Hematopoietic multipotent progenitor cell treated with erythropoietin and hydrocortisone succinate and interleukin-3 and kit ligand, for 6 days (in vitro differentiated cells): ENCODE data around the gene ATAT1.

Experiments used
- DNase-seq: peaks from one replicate; pipeline ENCODE4 v3.0.0-alpha.2; 2015

Gene ATAT1

DNA sequence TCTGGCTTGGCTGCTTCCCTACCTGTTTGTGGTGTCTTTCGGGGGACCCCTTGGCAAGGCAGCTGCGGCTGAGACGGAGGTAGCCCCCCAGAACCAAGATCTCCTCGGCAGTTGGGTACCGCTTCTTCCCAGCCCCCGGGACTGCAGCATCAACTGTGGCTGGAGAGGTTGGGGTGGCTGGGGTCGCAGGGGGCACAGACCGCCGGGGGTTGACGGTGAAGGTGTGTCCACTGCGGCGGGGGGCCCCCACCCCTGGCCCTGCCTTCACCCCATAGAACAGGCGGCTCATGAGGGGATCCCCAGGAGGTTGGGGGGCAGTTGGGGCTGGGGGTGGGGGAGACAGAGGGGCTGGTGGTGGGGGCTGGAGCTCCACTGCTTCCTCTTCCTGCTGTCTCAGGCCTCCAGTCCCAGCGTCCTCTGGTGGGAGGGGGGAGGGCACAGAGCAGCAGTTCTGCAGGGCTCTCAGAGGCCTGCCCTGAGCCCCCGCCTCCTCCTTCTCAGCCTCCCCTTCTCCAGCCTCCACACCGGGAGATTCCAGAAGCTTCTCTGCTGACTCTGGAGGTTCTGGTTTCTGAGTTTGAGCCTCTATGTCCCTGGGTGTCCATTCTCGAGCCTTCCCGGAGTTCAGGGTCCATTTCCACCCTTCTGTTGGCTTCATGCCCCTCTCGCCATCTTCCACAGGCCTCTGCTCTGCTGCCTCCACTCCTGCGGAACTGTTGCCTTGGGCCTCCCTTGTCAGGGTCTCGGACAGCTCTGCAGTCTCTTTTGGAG lies 57.9 kb downstream of the ATAT1 start:
- DNase-seq: peak; percentile 71

DNA sequence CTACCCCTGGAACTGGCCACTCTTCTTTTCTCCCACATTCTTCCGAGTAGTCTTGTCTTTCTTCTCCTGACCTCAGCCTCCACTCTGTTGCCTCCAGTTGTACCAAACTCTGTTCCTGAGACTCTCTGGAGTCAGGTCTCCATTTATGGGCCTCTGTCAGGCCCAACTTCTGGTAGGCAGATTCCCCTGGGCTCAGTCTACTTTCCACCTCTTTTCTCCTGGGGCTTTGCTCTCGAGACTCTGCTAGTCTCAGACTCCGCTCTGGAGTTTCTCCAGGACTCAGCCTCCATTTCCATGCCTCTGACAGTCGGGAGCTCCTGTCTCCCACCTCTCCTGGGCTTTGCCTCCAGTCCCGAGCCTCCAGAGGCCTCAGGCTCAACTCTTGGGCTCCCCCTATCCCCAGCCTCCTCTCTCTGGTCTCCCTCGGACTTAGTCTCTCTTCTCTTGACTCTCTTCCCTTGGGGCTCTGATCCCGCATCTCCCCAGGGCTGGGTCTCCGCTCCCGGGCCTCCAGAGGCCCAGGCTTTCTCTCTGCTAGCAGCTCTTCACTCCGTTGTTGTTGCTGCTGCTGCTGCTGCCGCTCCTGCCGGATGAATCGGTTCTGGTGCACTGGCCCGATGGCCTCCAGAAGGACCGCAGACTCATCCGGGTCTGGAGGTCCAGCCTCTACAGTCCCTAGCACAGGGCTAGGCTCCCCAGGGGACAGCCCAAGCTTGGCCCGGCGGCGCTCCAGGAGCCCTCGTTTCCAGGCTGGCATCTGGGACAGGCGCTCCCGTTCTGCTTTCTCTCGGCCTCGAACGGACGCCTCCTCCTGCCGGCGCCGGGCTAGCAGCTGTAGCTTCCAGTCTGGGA lies 58.7 kb downstream of the ATAT1 start:
- DNase-seq: peak; percentile 64

DNA sequence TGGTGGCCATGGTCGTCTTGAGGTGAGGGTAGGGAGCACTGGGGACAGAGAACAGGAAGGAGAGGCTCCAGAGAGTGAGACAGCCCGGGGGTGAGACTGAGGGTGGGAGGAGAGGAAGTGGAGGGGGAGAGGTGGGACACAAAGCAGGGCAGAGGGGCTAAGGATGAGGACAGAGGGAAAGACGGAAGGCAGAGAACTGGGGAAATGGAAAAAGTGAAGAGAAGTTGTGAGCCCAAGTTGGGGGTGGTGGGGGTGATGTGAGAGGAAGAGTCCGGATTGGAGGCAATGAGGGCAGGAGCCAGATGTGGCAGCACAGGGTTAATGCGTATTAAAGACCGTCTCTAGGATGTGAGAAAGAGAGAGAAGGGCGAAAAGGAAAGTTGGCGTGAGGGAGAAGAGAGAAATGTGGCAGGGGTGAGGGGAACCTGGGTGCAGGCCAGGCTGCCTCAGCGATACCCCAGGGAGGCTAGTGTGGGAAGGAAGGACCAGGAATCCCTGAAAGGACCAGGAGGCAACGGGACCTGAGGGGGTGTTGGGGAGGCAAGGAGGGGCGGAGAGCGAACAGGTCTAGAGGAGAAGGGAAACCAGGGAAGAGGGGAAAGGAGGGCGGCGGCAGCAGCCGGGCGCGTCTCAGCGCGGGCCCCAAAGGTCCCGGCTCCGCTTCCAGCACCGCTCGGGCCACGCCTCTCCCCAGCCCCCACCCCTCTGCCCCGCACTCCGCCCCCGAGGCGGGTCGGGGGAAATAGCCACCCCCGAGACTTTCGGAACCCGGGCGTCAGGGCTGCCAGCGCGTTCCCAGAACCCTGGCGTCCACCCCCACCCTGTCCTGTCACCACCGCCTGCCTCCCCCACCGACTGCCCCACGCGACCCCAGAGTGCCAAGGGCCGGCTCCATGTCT lies 59.6 kb downstream of the ATAT1 start, which contains the start of gene PPP1R18:
Gene PPP1R18, minus strand, starts transcription at position 637 of the 899 bp plus-strand sequence. Its CDS starts 627 bp downstream, at position 10.
- DNase-seq: peak; percentile 54

DNA sequence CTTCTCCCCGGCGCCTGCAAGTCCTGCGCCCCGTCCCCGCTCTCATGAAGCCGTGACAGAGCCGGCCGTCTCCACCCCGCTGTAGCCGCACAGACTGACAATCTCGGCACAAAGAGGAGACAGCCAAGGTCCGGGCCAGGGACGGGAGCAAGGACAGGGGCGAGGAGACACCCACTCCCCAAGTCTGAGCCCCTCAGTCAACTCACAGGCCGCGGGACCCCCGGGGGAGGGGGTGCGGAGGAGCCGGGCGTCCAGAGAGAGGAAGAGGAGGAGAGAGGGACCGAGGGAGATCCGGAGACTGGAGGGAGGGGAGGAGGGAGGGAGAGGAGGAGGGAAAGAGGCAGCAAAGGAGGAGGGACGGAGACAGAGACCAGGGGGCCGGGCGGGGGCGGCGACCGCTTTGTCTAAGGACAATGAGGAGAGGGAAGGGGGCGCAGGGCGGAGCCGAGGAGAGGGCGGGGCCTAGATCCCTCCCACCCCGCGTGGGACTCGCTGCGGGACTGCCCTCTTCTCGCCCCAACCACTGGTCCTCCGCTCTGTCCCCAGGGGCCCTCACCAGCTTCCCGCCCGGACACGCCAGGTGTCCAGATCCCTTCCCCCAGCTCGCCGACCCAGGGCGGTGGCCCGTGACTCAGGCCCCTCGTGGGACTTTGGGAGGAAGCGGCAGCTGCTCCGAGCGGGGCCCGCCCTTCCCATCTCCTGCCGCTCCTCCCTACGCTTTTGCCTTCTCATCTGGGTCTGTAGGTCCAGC lies 60.4 kb downstream of the ATAT1 start:
- peak; percentile 76 for DNase-seq

DNA sequence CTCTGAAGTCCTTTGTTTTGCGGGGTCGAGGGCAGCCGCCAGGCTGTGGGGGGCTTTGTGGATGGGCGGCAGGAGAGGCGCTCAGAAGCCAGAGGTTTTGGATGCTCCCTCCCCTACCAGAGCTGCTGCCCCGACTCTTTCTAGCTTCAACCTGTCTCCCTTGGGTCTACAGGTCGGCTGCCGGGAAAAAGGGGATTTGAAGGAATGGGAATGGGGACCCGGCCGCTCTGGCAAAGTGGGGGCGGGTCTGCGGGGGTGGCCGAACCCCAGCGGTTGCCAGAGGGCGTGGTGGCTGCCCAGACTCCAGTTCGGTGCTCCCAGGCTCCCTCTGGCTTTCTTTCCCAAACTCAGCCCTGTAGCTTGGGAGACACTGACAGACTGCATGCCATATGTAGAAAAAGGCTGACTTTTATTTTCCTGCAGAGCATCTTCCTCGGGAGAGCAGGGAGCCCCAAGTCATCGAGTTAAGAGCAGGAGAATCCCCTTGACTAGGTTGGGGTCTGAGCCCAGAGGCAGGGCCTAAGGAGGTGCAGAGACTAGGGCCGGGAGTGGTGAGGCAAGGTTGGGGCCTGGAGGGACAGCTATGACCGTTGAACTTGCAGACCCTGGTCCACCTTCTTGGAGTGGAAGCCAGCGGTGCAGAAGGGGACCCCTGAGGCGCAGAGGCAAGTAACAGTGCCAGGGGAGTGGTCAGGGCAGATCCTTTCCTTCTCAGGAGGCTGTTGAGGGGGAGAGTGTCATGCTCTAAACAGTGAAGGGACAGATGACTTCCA lies 61.2 kb downstream of the ATAT1 start:
- DNase-seq: no peak

DNA sequence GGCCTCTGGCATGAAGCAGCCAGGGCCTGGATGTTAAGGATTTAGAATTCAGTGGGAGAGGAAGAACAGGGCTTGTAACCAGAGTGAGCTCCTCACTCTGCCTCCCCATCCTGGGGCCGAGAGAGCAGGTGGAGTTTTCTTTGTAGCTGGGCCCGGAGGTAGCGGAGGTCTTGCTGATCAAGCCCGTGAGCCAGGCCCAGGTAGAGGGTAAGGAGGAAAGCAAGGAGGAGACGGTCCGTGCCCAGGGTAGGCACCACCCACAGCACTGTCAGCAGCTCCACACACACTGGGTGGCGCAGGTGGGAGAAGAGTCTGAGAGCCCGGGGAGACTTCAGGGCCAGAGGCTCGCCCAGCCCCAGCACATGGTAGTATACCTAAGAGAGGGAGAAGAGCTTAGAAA lies 61.9 kb downstream of the ATAT1 start:
- no peak for DNase-seq

DNA sequence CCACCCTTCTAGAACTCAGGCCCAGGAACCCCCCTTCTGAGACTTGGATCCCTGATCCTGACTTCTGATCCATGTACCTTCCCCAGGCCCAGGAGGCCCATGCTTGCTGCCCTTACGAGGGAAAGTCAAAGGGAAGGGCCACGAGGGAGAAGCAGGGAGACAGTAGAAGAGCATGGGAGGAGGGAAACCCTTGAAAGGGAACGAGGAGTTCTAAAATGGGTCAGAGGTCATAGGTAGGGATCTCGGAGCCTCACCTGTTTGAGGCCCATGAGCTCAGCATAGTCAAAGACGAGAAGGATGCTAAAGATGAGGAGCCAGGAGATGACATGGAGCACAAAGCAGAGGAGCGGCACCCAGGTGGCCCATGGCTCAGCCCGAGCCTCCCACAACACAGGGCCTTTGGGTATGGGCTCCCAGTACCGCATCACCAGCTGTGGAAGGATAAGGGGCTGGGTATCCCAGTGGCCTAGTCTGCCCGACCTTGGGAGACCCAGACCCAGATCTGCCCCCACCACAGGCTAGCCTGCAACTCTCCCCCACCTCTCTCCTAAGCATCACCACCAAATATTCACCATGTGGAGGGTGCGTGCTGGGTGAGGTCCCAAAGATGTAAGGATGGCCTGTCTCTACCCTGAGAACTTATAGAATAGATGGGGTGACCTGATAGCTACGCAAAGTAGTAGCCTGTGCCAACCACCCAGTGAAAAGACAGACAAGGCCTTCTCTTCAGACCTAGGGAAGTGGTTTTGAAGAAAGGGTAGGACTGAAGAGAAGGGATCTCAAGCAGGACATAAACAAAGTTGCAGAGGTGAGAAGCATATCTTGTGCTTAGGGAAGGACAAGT lies 62.6 kb downstream of the ATAT1 start:
- DNase-seq: peak; percentile 33

DNA sequence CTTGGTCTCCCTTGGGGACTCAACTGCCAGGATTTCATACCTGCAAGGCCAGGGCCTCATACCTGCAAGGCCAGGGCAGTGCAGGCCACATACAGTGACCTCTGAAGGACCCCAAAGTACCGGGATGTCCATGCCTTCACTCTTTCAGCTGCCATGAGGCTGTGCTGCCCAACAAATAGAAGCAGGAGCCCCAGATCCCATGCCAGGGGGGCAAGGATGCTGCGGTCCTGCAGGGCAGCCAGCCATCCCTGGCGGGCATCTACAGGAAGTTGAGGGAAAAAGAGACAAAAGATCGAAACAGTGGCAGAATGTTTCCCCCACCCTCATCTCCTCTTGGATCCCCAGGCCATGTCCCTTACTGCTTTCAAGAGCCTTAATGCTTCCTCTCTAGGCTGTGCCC lies 63.3 kb downstream of the ATAT1 start:
- no peak for DNase-seq

DNA sequence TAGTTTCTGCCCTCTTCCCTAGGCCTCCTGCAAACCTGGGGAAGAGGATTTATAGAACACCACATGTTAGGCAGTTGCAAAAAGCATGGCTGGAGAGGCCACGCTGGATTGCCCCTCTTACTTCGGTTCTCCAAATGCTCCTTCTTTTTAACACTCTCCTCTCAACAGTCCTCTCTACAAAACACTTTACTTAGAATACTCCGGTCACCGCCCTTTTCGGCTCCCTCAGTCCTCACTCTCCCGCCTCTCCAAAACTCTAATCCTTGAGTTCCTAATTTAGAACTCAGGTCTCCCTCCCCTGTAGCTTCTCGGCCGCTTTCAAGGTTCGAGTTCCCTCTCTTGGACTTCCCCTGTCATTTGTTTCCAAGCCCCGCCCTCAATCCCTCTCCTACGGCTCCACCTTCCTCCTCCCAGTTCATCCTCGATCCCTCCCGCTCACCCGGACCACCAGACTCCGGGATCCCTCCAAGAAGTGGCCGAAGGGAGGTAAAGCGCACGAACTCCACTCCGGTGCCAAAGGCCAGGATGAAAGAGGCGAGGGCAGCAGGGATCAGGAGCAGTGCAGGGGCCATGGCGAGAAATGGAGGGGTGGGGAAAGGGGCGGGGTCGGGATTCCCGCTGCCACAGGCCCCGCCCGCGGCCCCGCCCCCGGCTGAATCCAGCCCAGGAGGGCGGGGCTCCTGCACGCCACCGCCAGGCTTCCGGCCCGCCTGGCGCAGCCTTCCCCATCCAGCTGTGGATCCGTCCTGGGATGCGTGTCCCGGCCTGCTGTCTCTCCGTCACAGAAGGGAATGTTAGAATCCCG lies 63.9 kb downstream of the ATAT1 start, which contains the start of gene NRM:
Gene NRM, minus strand, starts transcription at position 582 of the 805 bp plus-strand sequence. Its CDS starts 10 bp downstream, at position 572.
- peak; percentile 91 for DNase-seq

DNA sequence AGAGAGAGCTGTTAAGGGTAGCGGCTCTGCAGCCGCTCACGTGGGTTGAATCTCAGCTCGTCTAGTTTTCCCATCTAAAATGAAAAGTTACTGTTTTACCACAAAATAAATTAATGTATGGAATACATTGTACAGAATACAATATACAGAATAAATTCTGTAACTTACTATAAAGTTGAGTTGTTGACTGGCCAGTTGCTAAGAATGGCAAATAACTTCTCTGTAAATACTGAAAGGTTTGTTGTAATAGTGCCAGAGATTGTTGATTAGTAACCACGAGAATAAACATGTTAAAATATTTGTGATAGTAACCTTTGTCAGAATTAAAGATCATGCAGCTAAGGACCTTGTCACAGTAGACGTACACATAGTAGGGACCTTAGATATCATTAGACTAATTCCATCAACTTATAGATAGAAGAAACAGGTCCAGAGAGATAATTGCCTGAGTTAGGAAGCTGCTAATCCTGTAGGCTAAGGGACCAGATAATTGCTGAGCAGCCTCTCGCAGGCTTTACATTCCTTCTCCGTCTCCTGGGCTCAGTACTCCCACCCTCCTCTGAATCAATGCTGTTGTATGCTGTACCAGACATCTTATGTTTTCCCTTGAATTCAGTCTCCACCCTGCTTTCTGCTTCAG lies 64.7 kb downstream of the ATAT1 start:
- peak; percentile 22 for DNase-seq
